ENCODE results near the gene PSMB5. TPM values are rescaled to one million over a fixed set of nuclear protein-coding genes. Genes with fewer than 3 reads are reported as not detected.

PSMB5 gene
- total RNA-seq (100 to 1,000 TPM in 1 of 7 donors, 10 to 100 TPM in 6; 65.3 to 144 (median 77.4) TPM), polyA plus RNA-seq (100 to 1,000 TPM in 1 of 2 donors, 10 to 100 TPM in 1; 79.9 to 112 TPM)
- long read RNA-seq, donor 1, transcript PSMB5-202 (3 exons, 1,294 nt), result major isoform, 154 of 166 reads
- long read RNA-seq, donor 1, transcript PSMB5-205 (4 exons, 1,117 nt), result minor isoform, 8 of 166 reads
- long read RNA-seq, donor 1, partial matches to known transcripts, result 0 of 166 reads
- long read RNA-seq, donor 1, other reads (novel, unspliced or antisense), result 3 of 166 reads
- long read RNA-seq, donor 2, transcript PSMB5-202 (3 exons, 1,294 nt), result major isoform, 103 of 136 reads
- long read RNA-seq, donor 2, partial matches to known transcripts, result 29 of 136 reads
- long read RNA-seq, donor 2, other reads (novel, unspliced or antisense), result 0 of 136 reads
- long read RNA-seq, donor 3, transcript PSMB5-202 (3 exons, 1,294 nt), result major isoform, 59 of 68 reads
- long read RNA-seq, donor 3, partial matches to known transcripts, result 1 of 68 reads
- long read RNA-seq, donor 3, other reads (novel, unspliced or antisense), result 2 of 68 reads

DNA sequence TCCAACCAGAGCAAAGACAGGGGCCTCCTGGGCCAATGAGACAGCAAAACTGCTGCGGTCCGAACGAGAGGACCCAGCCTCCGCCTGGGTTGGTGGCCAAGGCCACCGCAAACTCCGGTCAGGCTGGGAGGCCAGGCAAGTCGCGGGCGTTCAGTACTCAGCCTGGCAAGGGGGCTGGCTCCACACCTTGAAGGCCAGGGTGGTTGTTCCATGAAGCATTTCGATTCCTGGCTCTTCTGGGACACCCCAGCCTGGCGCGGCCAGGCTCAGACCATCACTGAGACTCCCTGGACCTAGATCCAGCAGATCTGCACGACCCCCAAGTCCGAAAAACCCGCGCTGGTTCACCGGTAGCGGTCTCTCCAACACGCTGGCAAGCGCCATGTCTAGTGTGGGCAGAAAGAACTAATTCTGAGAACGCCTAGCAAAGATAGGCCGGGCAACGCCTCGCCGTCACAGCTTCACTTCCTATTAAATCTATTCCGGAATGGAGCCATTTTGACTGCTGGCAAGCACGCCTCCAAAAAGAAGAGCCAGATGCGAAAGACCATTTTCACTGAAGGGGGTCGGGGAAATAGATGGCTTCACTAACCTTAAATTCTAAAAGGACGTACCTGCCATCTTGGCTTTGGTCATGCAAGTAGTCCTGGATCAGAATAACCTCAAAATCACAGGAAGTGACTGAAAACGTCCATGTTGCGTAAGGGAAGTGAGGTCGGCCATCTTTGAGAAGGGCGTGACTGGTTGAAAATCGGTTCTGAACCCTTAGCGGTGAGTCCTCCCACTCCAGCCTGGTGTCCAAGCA, at the start of gene PSMB5:
Gene PSMB5 (minus strand): TSS at position 403 of the 805 bp plus-strand sequence. CDS start 19 bp downstream, at position 384.
- intact Hi-C loops (cut with DNase I), result no loop called here
- DNase-seq, result peak; percentile 84 to 92 (median 86)
- no peaks in the 10 kb centered on the region for H3K36me3 ChIP-seq
- peak within 1 kb of the TSS; percentile 66 for H3K4me3 ChIP-seq
- no peaks in the 10 kb centered on the region for H3K27me3 ChIP-seq
- peak within 1 kb of the TSS; percentile 54 to 94 for H3K27ac ChIP-seq
- peaks cover 4% of the 10 kb centered on the region for H3K4me1 ChIP-seq (ENCODE audit: insufficient read depth)
- TF ChIP-seq, protein P1, sequence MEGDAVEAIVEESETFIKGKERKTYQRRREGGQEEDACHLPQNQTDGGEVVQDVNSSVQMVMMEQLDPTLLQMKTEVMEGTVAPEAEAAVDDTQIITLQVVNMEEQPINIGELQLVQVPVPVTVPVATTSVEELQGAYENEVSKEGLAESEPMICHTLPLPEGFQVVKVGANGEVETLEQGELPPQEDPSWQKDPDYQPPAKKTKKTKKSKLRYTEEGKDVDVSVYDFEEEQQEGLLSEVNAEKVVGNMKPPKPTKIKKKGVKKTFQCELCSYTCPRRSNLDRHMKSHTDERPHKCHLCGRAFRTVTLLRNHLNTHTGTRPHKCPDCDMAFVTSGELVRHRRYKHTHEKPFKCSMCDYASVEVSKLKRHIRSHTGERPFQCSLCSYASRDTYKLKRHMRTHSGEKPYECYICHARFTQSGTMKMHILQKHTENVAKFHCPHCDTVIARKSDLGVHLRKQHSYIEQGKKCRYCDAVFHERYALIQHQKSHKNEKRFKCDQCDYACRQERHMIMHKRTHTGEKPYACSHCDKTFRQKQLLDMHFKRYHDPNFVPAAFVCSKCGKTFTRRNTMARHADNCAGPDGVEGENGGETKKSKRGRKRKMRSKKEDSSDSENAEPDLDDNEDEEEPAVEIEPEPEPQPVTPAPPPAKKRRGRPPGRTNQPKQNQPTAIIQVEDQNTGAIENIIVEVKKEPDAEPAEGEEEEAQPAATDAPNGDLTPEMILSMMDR (IDR thresholded peaks at IDR 0.05), result no peak
- no peak for TF ChIP-seq POLR2A (IDR thresholded peaks at IDR 0.05)
- TF ChIP-seq EP300 (IDR thresholded peaks at IDR 0.05), result no peak
- H3K9me3 ChIP-seq, result no peaks in the 10 kb centered on the region
- 0 to 1% (median 0%) methylated on average over 36 of the region's 36 CpGs for WGBS, 3 donors

- H3K27ac ChIP-seq, result no peak overlapping the region
- H3K27me3 ChIP-seq, result no peaks in the 10 kb centered on the region
- H3K4me1 ChIP-seq (ENCODE audit: insufficient read depth), result no peaks in the 10 kb centered on the region
- 67 to 74% (median 74%) methylated on average over 1 of the region's 1 CpG for WGBS, 3 donors
- no peak for TF ChIP-seq POLR2A (IDR thresholded peaks at IDR 0.05)
- TF ChIP-seq EP300 (IDR thresholded peaks at IDR 0.05), result no peak
- no peak for DNase-seq
- H3K4me3 ChIP-seq, result no peak overlapping the region
- intact Hi-C loops (cut with DNase I), result no loop called here
- H3K9me3 ChIP-seq, result no peaks in the 10 kb centered on the region
- H3K36me3 ChIP-seq, result no peaks in the 10 kb centered on the region
Observed at GRCh38 chr14:23080474-23080873, 45.8 kb upstream of the PSMB5 start.

DNA sequence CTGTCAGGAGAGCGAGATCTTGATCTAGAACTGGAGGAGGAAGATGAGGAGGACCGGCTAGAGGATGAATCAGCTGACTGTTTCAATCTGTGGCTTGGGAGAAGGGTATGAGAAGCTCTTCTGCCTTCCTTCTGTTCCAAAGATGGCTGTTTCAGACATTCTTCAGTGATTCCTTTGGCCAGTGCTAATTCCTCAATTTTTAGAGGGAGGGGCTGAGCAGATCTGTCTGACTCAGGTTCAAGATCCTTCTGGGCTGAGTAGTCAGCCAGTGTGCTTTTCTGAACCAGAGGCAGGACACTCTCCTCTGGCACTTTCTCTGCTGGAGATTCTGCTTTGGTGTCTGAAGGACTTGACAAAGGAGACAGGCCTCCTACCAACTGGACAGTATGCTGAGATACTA, 45.0 kb upstream of the PSMB5 start:
- WGBS, 3 donors, result 75 to 80% (median 80%) methylated on average over 2 of the region's 2 CpGs
- H3K36me3 ChIP-seq, result no peaks in the 10 kb centered on the region

GRCh38 chr14:23078692-23079116, 44.0 kb upstream of the PSMB5 start:
- Histone ChIP-seq H3K27ac (no peak overlapping the region), H3K9me3 (no peaks in the 10 kb centered on the region), H3K27me3 (no peaks in the 10 kb centered on the region), H3K4me3 (no peak overlapping the region), H3K4me1 (ENCODE audit: insufficient read depth) (no peaks in the 10 kb centered on the region), H3K36me3 (no peaks in the 10 kb centered on the region)
- peak in 2 of 5 donors; percentile 55 to 64 for DNase-seq
- WGBS, 3 donors, result 6 to 14% (median 7%) methylated on average over 2 of the region's 2 CpGs
- no peak for TF ChIP-seq POLR2A (IDR thresholded peaks at IDR 0.05)
- TF ChIP-seq, protein P1 (IDR thresholded peaks at IDR 0.05), result no peak
- no peak for TF ChIP-seq EP300 (IDR thresholded peaks at IDR 0.05)
- intact Hi-C loops (cut with DNase I), result no loop called here

More for the DNA sequence above, 45.0 kb upstream of the PSMB5 start:
- Histone ChIP-seq H3K27me3 (no peaks in the 10 kb centered on the region), H3K9me3 (no peaks in the 10 kb centered on the region), H3K27ac (no peak overlapping the region), H3K4me1 (ENCODE audit: insufficient read depth) (no peaks in the 10 kb centered on the region), H3K4me3 (no peak overlapping the region)
- TF ChIP-seq EP300 (IDR thresholded peaks at IDR 0.05) (no peak), POLR2A (IDR thresholded peaks at IDR 0.05) (no peak)
- intact Hi-C loops (cut with DNase I), result no loop called here
- no peak for DNase-seq

GRCh38 chr14:23077962-23078361, 43.3 kb upstream of the PSMB5 start:
- Histone ChIP-seq H3K9me3 (no peaks in the 10 kb centered on the region), H3K27ac (no peak overlapping the region), H3K4me1 (ENCODE audit: insufficient read depth) (no peaks in the 10 kb centered on the region), H3K27me3 (no peaks in the 10 kb centered on the region), H3K4me3 (no peak overlapping the region), H3K36me3 (no peaks in the 10 kb centered on the region)
- no peak for DNase-seq
- intact Hi-C loops (cut with DNase I), result no loop called here
- TF ChIP-seq POLR2A (IDR thresholded peaks at IDR 0.05) (no peak), EP300 (IDR thresholded peaks at IDR 0.05) (no peak)
- TF ChIP-seq, protein P1 (IDR thresholded peaks at IDR 0.05), result no peak
- WGBS, 3 donors, result 76 to 85% (median 82%) methylated on average over 5 of the region's 5 CpGs
